Transverse colon (tissue), 4 donors: ENCODE data around the gene ZFP14.

Experiments
- CTCF ChIP-seq, 5 experiments: fragments of 200-600 bp in 3 of 5; fragments of 450-650 bp in 2 of 5; sonication (generic) in 3 of 5; IDR thresholded peaks; 1 replicate in 2 of 5; 2 replicates in 3 of 5; pipeline ENCODE4 v1.5.1; 2016 to 2017; ENCODE audit warnings: antibody characterized with exemption in 5 of 5, inconsistent platforms in 3 of 5, mild to moderate bottlenecking in 2 of 5, moderate library complexity in 1 of 5
- EP300 ChIP-seq: sonication (generic); formaldehyde crosslinking; IDR thresholded peaks from one replicate; pipeline ENCODE4 v1.6.1; 2017; ENCODE audit warnings: antibody characterized with exemption, low read depth
- POLR2A ChIP-seq: fragments of 450-650 bp; IDR thresholded peaks from one replicate; pipeline ENCODE4 v1.6.1; 2016; ENCODE audit warnings: antibody characterized with exemption, mild to moderate bottlenecking, moderate library complexity
- POLR2AphosphoS5 ChIP-seq, 3 donors: sonication (generic); formaldehyde crosslinking; IDR thresholded peaks; one replicate each; pipeline ENCODE4 v1.6.1; 2016; ENCODE audit warnings: antibody characterized with exemption in 3 of 3

- no peak for TF ChIP-seq POLR2AphosphoS5 (IDR thresholded peaks at IDR 0.05)
- no peak for TF ChIP-seq CTCF (IDR thresholded peaks at IDR 0.05)
- TF ChIP-seq POLR2A: no peak
- no peak for TF ChIP-seq EP300
Measured at GRCh38 chr19:36330216-36330615, 48.8 kb downstream of the ZFP14 start.
